Mucosa of descending colon (tissue), 3 donors: Measurements from ENCODE around the gene FCHSD1. TPM values are rescaled to one million over a fixed set of nuclear protein-coding genes. Genes with fewer than 3 reads are reported as not detected.

ENCODE experiments used
- ATAC-seq: fragments of 200-7000 bp; cut with Tn5 transposase; one replicate; pipeline ENCODE4 v1.9.1; 2020; ENCODE audit warnings: mild to moderate bottlenecking, moderate library complexity
- DNase-seq, 3 donors: peaks; one replicate each; pipeline ENCODE4 v3.0.0-alpha.2; 2020
- H3K36me3 ChIP-seq: fragments of 200-600 bp; one replicate; pipeline ENCODE4 v1.8.0; 2021; ENCODE audit warnings: low read depth, mild to moderate bottlenecking
- H3K4me1 ChIP-seq: fragments of 200-600 bp; one replicate; pipeline ENCODE4 v1.8.0; 2021; ENCODE audit warnings: low read depth, mild to moderate bottlenecking
- H3K4me3 ChIP-seq: fragments of 200-600 bp; one replicate; pipeline ENCODE4 v1.8.0; 2021; ENCODE audit warnings: mild to moderate bottlenecking
- H3K9me3 ChIP-seq: fragments of 200-600 bp; one replicate; pipeline ENCODE4 v1.8.0; 2021; ENCODE audit warnings: mild to moderate bottlenecking
- CTCF ChIP-seq: fragments of 200-600 bp; IDR thresholded peaks from one replicate; pipeline ENCODE4 v1.8.0; 2022; ENCODE audit warnings: antibody characterized with exemption, mild to moderate bottlenecking
- intact Hi-C, 2 donors: fragments of 100-400 bp; cut with DNase I in 1 of 2; cut with micrococcal nuclease in 1 of 2; formaldehyde crosslinking; loops; one replicate each; pipeline versions ENCODE4 v1.11.0 to v1.11.1; 2022; cut with DNase I, micrococcal nuclease
- total RNA-seq, 3 donors: library from RNA; stranded (reverse); fragmentation: NEBNext Ultra II Directional in 2 of 3; extraction: Animal tissue kit (Norgen Biotek cat#: 25700) in 2 of 3; gene quantifications; one replicate each; pipeline versions ENCODE4 v1.2.1 to v1.2.4, GENCODE V29; 2021 to 2023
- donor health status: DM: no; HTN: no; CAD: no; lungs with moderate emphysema.
- donor health status: DM: no; HTN: no; CAD: no.
- donor health status: DM: no; HTN: yes; CAD: no.

FCHSD1 gene
- total RNA-seq, 3 donors from 2014 or later: 16.3 to 23.3 (median 17.6) TPM

- TF ChIP-seq CTCF: no peak
- H3K36me3 ChIP-seq: no peaks in the 10 kb centered on the region
- intact Hi-C loops: no loop called here
- DNase-seq: no peak
- no peaks in the 10 kb centered on the region for H3K9me3 ChIP-seq
- H3K4me3 ChIP-seq: no peak overlapping the region
- no peak for ATAC-seq
- peaks cover 20% of the 10 kb centered on the region for H3K4me1 ChIP-seq
Measured at GRCh38 chr5:141639357-141640050, 11.7 kb downstream of the FCHSD1 start.

GRCh38 chr5:141638771-141639170, 12.4 kb downstream of the FCHSD1 start:
- Histone ChIP-seq H3K4me1 (peaks cover 20% of the 10 kb centered on the region), H3K4me3 (no peak overlapping the region), H3K36me3 (no peaks in the 10 kb centered on the region), H3K9me3 (no peaks in the 10 kb centered on the region)
- intact Hi-C loops: no loop called here
- DNase-seq (no peak), ATAC-seq (no peak)
- TF ChIP-seq CTCF: no peak

- Histone ChIP-seq H3K4me1 (peaks cover 20% of the 10 kb centered on the region), H3K36me3 (no peaks in the 10 kb centered on the region), H3K4me3 (peak overlapping the region; percentile 37), H3K9me3 (no peaks in the 10 kb centered on the region)
- no peak for TF ChIP-seq CTCF
- peak; percentile 70 to 85 (median 77) for DNase-seq
- peak; percentile 50 for ATAC-seq
- intact Hi-C loops: no loop called here
Measured at GRCh38 chr5:141637767-141638419, 13.3 kb downstream of the FCHSD1 start.

GRCh38 chr5:141637123-141637766, 14.0 kb downstream of the FCHSD1 start:
- H3K4me1 ChIP-seq: peaks cover 20% of the 10 kb centered on the region
- ATAC-seq: peak; percentile 42

More at GRCh38 chr5:141637123-141637766, 14.0 kb downstream of the FCHSD1 start:
- Histone ChIP-seq H3K4me3 (peak overlapping the region; percentile 37), H3K9me3 (no peaks in the 10 kb centered on the region), H3K36me3 (no peaks in the 10 kb centered on the region)
- DNase-seq: peak; percentile 38 to 80 (median 70)
- intact Hi-C loops: no loop called here
- TF ChIP-seq CTCF: no peak
